ENCODE results near the gene LAMTOR3. TPM values are rescaled to one million over a fixed set of nuclear protein-coding genes. Genes with fewer than 3 reads are reported as not detected.

Gene LAMTOR3
- total and polyA plus RNA-seq, 9 donors, result 29.6 to 40.1 (median 32.8) TPM

DNA sequence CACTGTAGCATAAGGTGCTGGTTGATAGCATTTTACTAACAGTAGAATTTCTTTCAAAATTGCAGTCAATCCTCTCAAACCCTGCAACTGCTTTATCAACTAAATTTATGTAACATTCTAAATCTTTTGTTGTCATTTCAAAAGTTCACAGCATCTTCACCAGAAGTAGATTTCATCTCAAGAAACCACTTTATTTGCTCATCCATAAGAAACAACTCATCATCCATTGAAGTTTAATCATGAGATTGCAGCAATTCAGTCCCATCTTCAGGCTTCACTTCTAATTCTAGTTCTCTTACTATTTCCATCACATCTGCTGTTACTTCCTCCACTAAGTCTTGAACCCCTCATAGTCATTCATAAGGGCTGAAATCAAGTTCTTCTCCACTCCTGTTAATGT lies 21.7 kb downstream of the LAMTOR3 start:
- H3K27ac ChIP-seq (ENCODE audit: low read length), result no peak overlapping the region
- no peaks in the 10 kb centered on the region for H3K36me3 ChIP-seq (ENCODE audit: control insufficient read depth, insufficient read depth, low read length)
- DNase-seq, result no peak
- H3K27me3 ChIP-seq (ENCODE audit: control insufficient read depth, insufficient read depth, low read length), result no peaks in the 10 kb centered on the region
- no peaks in the 10 kb centered on the region for H3K4me1 ChIP-seq (ENCODE audit: control insufficient read depth, insufficient read depth, low read length)
- H3K9me3 ChIP-seq (replicated peaks; ENCODE audit: control insufficient read depth, low read depth, low read length), result no peaks in the 10 kb centered on the region
- H3K4me3 ChIP-seq (ENCODE audit: low read length), result no peak overlapping the region

DNA sequence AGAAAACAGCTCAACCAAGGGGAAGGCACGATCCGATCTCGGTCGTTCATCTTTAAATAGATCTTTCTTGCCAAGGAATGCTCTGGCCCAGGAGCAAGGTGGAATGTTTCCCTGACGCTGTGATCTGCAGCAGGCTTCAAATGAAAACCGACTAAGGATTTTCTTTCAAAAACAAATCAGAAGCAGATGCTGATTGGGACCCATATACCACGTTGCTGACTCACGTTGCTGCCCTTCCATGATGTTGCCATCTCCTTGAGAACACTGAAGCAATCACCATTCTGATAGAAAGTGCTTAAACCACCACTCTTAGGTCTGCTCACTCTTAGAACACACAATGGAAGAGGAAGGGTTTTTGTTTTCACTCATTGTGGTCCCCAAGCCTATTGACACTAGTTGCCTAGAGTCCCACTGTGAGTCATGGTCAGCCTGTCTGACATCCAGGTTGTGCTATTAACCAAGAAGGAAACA lies 26.1 kb downstream of the LAMTOR3 start:
- Histone ChIP-seq H3K27me3 (ENCODE audit: control insufficient read depth, insufficient read depth, low read length) (no peaks in the 10 kb centered on the region), H3K9me3 (replicated peaks; ENCODE audit: control insufficient read depth, low read depth, low read length) (no peaks in the 10 kb centered on the region), H3K36me3 (ENCODE audit: control insufficient read depth, insufficient read depth, low read length) (no peaks in the 10 kb centered on the region), H3K4me1 (ENCODE audit: control insufficient read depth, insufficient read depth, low read length) (no peaks in the 10 kb centered on the region), H3K4me3 (ENCODE audit: low read length) (no peak overlapping the region), H3K27ac (ENCODE audit: low read length) (no peak overlapping the region)
- WGBS (ENCODE audit: insufficient coverage), result 26% methylated on average over 6 of the region's 8 CpGs
- DNase-seq, result peak; percentile 32

DNA sequence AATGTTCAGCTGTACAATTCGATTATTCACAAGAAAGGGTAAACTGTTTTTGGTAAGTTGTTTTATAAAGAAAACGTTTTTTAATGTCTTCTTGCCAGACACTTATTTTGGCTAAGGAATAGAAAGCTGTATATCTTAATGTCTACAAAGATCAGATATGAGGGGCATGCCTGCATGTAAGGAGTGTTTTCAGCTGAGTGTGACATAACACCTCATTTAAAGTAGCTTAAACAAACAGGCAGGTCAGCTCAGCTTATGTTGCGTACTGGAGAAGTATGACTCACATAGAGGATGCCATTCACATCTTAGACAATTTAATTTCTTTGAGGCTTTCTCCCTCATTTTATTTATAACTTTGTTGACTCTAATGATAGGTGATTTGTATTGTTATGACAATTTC lies 30.4 kb downstream of the LAMTOR3 start:
- WGBS (ENCODE audit: insufficient coverage), result no CpG with 5 or more reads among the region's 3 CpGs
- H3K27me3 ChIP-seq (ENCODE audit: control insufficient read depth, insufficient read depth, low read length), result no peaks in the 10 kb centered on the region
- no peaks in the 10 kb centered on the region for H3K4me1 ChIP-seq (ENCODE audit: control insufficient read depth, insufficient read depth, low read length)

DNA sequence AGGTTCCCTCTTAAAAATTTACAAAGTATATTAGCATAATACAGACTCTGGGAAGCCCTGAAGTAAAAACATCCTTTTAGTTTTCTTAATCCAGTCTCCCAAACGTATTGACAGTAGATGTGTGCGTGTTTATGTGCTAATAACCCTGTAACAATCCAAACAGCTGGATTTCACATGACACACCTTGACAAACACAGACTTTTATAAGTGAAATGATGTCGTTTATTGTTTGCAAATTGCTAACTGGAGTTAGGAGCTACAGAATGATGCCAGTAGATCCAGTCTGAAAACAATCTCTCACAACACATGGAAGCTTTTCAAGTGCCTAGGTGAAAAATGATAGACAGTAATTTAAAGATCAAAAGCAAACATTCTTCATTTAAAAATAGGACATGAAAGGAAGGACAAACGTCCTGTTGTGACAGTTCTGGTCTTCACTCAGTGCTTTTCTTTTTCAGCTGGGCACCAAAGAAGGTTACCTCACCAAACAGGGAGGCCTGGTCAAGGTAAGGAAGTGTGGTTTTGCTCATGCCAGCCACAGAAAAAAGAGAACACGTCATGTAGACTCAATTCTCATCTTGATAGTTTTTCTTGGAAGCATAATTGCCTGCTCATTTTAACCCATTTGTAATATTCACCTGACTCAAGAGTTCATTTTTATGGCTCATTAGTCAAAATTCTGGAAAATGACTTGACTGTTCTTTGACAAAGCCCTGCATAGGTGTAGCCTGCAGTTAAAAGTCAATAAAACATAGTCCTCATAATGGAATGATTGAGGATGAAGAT lies 32.9 kb downstream of the LAMTOR3 start:
- H3K4me3 ChIP-seq (ENCODE audit: low read length), result no peak overlapping the region
- H3K4me1 ChIP-seq (ENCODE audit: control insufficient read depth, insufficient read depth, low read length), result no peaks in the 10 kb centered on the region
- H3K27ac ChIP-seq (ENCODE audit: low read length), result no peak overlapping the region
- no peak for DNase-seq
- no CpG with 5 or more reads among the region's 5 CpGs for WGBS (ENCODE audit: insufficient coverage)
- no peaks in the 10 kb centered on the region for H3K27me3 ChIP-seq (ENCODE audit: control insufficient read depth, insufficient read depth, low read length)
- H3K9me3 ChIP-seq (replicated peaks; ENCODE audit: control insufficient read depth, low read depth, low read length), result no peaks in the 10 kb centered on the region
- no peaks in the 10 kb centered on the region for H3K36me3 ChIP-seq (ENCODE audit: control insufficient read depth, insufficient read depth, low read length)

More for the DNA sequence above, 30.4 kb downstream of the LAMTOR3 start:
- DNase-seq, result no peak
- no peak overlapping the region for H3K27ac ChIP-seq (ENCODE audit: low read length)
- no peaks in the 10 kb centered on the region for H3K36me3 ChIP-seq (ENCODE audit: control insufficient read depth, insufficient read depth, low read length)
- H3K4me3 ChIP-seq (ENCODE audit: low read length), result no peak overlapping the region
- no peaks in the 10 kb centered on the region for H3K9me3 ChIP-seq (replicated peaks; ENCODE audit: control insufficient read depth, low read depth, low read length)

DNA sequence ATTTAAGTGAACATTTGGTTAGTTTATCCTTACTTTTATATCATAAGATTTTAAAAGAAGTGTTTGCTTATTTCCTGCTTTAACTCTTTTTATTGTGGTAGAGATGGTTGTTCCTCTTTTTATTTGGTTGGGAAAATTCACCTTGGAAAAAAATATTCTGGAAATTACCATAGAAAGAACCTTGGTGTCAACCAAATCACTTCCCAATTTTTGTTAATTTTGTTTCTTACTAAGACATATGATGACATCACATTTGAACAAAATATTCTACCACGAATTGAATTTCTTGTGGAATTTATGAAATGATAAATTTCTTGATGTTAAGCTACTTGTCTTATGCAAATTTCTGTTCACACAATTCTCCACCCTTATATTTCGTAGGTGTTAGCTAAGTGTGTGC lies 33.7 kb downstream of the LAMTOR3 start:
- Histone ChIP-seq H3K4me1 (ENCODE audit: control insufficient read depth, insufficient read depth, low read length) (no peaks in the 10 kb centered on the region), H3K4me3 (ENCODE audit: low read length) (no peak overlapping the region), H3K9me3 (replicated peaks; ENCODE audit: control insufficient read depth, low read depth, low read length) (no peaks in the 10 kb centered on the region), H3K27me3 (ENCODE audit: control insufficient read depth, insufficient read depth, low read length) (no peaks in the 10 kb centered on the region), H3K36me3 (ENCODE audit: control insufficient read depth, insufficient read depth, low read length) (no peaks in the 10 kb centered on the region), H3K27ac (ENCODE audit: low read length) (no peak overlapping the region)
- no CpG with 5 or more reads among the region's 2 CpGs for WGBS (ENCODE audit: insufficient coverage)
- DNase-seq, result no peak

DNA sequence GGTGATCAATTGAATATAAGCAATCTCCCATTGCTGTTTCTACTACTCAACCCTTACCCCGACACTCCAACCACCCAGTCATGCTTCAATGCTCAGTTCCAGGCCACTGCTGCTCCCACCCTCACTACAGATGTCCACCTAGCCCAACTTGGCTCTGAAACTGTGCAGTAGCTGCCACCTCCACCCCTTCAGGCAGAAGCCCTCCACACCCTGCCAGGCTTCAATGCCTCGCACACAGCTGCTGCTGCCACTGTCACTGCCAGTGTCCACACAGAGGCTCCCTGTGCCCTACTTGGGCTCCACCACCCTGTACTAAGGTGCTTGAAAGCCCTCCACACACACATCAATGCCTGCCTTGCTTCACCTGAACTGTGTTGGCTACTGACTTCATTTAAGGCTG lies 34.6 kb downstream of the LAMTOR3 start:
- no peak for DNase-seq
- WGBS (ENCODE audit: insufficient coverage), result 100% methylated on average over 1 of the region's 2 CpGs
- no peaks in the 10 kb centered on the region for H3K9me3 ChIP-seq (replicated peaks; ENCODE audit: control insufficient read depth, low read depth, low read length)
- H3K27ac ChIP-seq (ENCODE audit: low read length), result no peak overlapping the region
- no peak overlapping the region for H3K4me3 ChIP-seq (ENCODE audit: low read length)
- no peaks in the 10 kb centered on the region for H3K36me3 ChIP-seq (ENCODE audit: control insufficient read depth, insufficient read depth, low read length)
- no peaks in the 10 kb centered on the region for H3K27me3 ChIP-seq (ENCODE audit: control insufficient read depth, insufficient read depth, low read length)
- no peaks in the 10 kb centered on the region for H3K4me1 ChIP-seq (ENCODE audit: control insufficient read depth, insufficient read depth, low read length)

DNA sequence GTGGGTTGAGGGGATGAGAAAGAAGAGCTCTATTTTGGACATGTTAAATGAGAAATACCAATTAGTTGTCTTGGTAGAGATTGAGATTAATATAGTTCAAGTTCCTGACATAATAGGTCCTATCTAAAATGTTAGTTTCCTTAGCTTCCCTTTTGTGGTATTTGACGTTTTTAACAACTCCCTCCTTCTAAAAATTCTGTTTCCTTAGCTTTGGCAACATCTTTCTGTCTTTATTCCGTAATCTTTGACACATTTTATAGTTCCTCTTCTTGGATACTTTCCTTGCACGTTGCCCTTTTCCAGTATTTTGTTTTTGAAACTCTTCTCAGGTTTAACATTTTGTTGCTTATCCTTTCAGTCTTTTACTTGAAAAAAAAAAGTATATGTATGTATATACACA lies 36.9 kb downstream of the LAMTOR3 start:
- WGBS (ENCODE audit: insufficient coverage), result 44% methylated on average over 1 of the region's 3 CpGs
- peak; percentile 42 for DNase-seq
- H3K4me3 ChIP-seq (ENCODE audit: low read length), result no peak overlapping the region
- H3K9me3 ChIP-seq (replicated peaks; ENCODE audit: control insufficient read depth, low read depth, low read length), result no peaks in the 10 kb centered on the region
- no peaks in the 10 kb centered on the region for H3K27me3 ChIP-seq (ENCODE audit: control insufficient read depth, insufficient read depth, low read length)
- no peaks in the 10 kb centered on the region for H3K4me1 ChIP-seq (ENCODE audit: control insufficient read depth, insufficient read depth, low read length)
- no peak overlapping the region for H3K27ac ChIP-seq (ENCODE audit: low read length)
- no peaks in the 10 kb centered on the region for H3K36me3 ChIP-seq (ENCODE audit: control insufficient read depth, insufficient read depth, low read length)

DNA sequence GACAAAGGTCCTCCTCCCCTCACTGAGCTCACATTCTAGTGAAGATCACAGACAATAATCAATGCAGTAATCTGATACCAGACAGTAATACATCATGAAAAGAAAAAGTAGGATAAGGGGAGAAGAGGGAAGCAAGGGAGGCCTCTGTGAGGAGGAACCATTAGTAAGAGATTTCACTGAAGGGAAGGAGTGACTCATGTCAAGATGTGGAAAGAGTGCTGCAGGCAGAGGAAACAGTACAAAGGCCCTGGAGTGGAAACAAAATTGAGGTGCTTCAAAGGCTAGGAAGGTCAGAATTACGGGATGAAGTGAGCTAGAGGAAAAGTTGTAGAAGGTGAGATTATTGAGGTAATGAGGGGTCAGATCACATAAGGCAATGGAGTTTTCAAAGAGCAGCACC lies 38.1 kb downstream of the LAMTOR3 start:
- DNase-seq, result peak; percentile 48
- Histone ChIP-seq H3K36me3 (ENCODE audit: control insufficient read depth, insufficient read depth, low read length) (no peaks in the 10 kb centered on the region), H3K9me3 (replicated peaks; ENCODE audit: control insufficient read depth, low read depth, low read length) (no peaks in the 10 kb centered on the region), H3K4me1 (ENCODE audit: control insufficient read depth, insufficient read depth, low read length) (no peaks in the 10 kb centered on the region), H3K27ac (ENCODE audit: low read length) (no peak overlapping the region), H3K4me3 (ENCODE audit: low read length) (no peak overlapping the region), H3K27me3 (ENCODE audit: control insufficient read depth, insufficient read depth, low read length) (no peaks in the 10 kb centered on the region)
- 62% methylated on average over 1 of the region's 1 CpG for WGBS (ENCODE audit: insufficient coverage)

DNA sequence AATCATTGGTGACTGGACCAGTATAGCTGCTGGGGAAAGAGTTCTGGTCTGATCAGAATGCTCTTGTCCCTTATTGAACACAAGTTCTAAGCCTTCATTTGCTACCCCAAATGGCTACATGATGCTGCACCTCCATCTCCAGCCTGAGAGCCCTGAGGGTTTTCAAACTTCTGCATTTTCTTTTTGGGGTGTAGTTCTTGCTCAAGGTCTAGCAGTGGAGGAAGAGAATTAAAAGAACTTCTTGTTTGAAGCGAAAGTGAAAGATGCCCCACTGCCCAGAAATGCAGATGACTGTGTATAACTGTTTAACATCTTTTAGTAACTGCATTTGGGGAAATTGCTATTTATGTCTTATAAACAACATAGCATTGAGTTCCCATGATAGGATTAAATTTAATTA lies 38.5 kb downstream of the LAMTOR3 start:
- Histone ChIP-seq H3K36me3 (ENCODE audit: control insufficient read depth, insufficient read depth, low read length) (no peaks in the 10 kb centered on the region), H3K4me1 (ENCODE audit: control insufficient read depth, insufficient read depth, low read length) (no peaks in the 10 kb centered on the region), H3K4me3 (ENCODE audit: low read length) (no peak overlapping the region), H3K9me3 (replicated peaks; ENCODE audit: control insufficient read depth, low read depth, low read length) (no peaks in the 10 kb centered on the region), H3K27me3 (ENCODE audit: control insufficient read depth, insufficient read depth, low read length) (no peaks in the 10 kb centered on the region), H3K27ac (ENCODE audit: low read length) (no peak overlapping the region)
- DNase-seq, result peak; percentile 58
- no CpG with 5 or more reads among the region's 1 CpG for WGBS (ENCODE audit: insufficient coverage)

DNA sequence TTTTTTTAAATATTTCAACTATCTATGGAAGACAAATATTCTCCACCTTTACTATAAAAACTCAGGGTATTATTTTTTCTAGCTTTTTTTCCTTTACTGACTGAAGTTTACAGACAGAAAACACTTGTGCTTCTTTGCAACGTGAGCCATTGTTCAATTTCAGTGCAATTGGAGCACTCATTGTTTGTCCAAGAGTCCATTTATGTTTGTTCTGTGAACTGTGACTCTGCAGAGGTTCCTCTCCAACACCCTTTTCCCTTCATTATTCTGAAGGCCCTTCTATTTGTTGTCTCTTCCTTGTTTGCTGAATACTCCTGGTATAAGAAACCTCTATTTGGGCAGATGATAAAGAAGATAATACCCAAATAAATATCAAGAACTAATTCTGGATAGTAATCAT lies 40.2 kb downstream of the LAMTOR3 start:
- no peak overlapping the region for H3K4me3 ChIP-seq (ENCODE audit: low read length)
- no peak for DNase-seq
- no CpG with 5 or more reads among the region's 1 CpG for WGBS (ENCODE audit: insufficient coverage)
- no peaks in the 10 kb centered on the region for H3K27me3 ChIP-seq (ENCODE audit: control insufficient read depth, insufficient read depth, low read length)
- no peaks in the 10 kb centered on the region for H3K36me3 ChIP-seq (ENCODE audit: control insufficient read depth, insufficient read depth, low read length)
- H3K9me3 ChIP-seq (replicated peaks; ENCODE audit: control insufficient read depth, low read depth, low read length), result no peaks in the 10 kb centered on the region
- no peaks in the 10 kb centered on the region for H3K4me1 ChIP-seq (ENCODE audit: control insufficient read depth, insufficient read depth, low read length)
- no peak overlapping the region for H3K27ac ChIP-seq (ENCODE audit: low read length)

DNA sequence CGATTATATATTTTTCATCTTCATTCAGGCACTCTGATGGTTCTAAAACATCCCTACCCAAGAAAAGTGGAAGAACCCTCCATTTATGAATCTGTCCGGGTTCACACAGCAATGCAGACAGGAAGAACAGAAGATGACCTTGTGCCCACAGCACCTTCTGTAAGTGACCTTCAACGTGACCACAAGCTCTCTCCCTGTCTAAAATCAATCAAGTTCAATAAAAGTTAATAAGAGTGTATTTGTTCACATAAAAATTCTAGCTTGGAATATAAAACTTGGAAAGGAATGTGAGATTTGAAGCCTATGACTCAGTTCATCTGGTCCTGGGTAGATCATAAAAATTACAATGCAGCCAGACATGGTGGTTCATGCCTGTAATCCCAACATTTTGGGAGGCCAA lies 41.0 kb downstream of the LAMTOR3 start:
- 95% methylated on average over 2 of the region's 3 CpGs for WGBS (ENCODE audit: insufficient coverage)
- DNase-seq, result no peak
- Histone ChIP-seq H3K4me1 (ENCODE audit: control insufficient read depth, insufficient read depth, low read length) (no peaks in the 10 kb centered on the region), H3K27me3 (ENCODE audit: control insufficient read depth, insufficient read depth, low read length) (no peaks in the 10 kb centered on the region), H3K36me3 (ENCODE audit: control insufficient read depth, insufficient read depth, low read length) (no peaks in the 10 kb centered on the region), H3K9me3 (replicated peaks; ENCODE audit: control insufficient read depth, low read depth, low read length) (no peaks in the 10 kb centered on the region), H3K27ac (ENCODE audit: low read length) (no peak overlapping the region), H3K4me3 (ENCODE audit: low read length) (no peak overlapping the region)

All from muscle of leg (tissue), 11 donors.